Chondrocyte (in vitro differentiated cells): Measurements from ENCODE around the gene APOL3. TPM values are rescaled to one million over a fixed set of nuclear protein-coding genes. Genes with fewer than 3 reads are reported as not detected.
A peak's percentile ranks its signal among the peaks of the same experiment; 100 is the strongest.

Experiments used
- DNase-seq: peaks from one replicate; pipeline ENCODE4 v3.0.0; 2021; ENCODE audit warnings: mixed read lengths, low spot score
- H3K27ac Mint-ChIP-seq: one replicate; pipeline ENCODE4 v1.8.0; 2021; ENCODE audit warnings: mild to moderate bottlenecking, moderate library complexity, mixed read lengths; ENCODE audit not compliant: unreplicated experiment
- H3K27me3 Mint-ChIP-seq: 2 replicates; pipeline ENCODE4 v1.8.0; 2021; ENCODE audit warnings: low read depth, mixed read lengths
- H3K36me3 Mint-ChIP-seq: 2 replicates; pipeline ENCODE4 v1.8.0; 2021; ENCODE audit warnings: low read depth, mixed read lengths
- H3K4me1 Mint-ChIP-seq: 2 replicates; pipeline ENCODE4 v1.8.0; 2021; ENCODE audit warnings: low read depth, mild to moderate bottlenecking, mixed read lengths
- H3K4me3 Mint-ChIP-seq: one replicate; pipeline ENCODE4 v1.8.0; 2021; ENCODE audit warnings: mild to moderate bottlenecking, moderate library complexity, mixed read lengths; ENCODE audit not compliant: unreplicated experiment
- H3K9me3 Mint-ChIP-seq: 2 replicates; pipeline ENCODE4 v1.8.0; 2021; ENCODE audit warnings: low read depth, mixed read lengths
- CTCF ChIP-seq: fragments of 200-600 bp; sonication (generic); IDR thresholded peaks from 2 replicates; pipeline ENCODE4 v1.5.0; 2021; ENCODE audit warnings: antibody characterized with exemption, mild to moderate bottlenecking, moderate library complexity
- total RNA-seq: library from RNA; stranded (reverse); gene quantifications from 3 replicates; pipeline ENCODE4 v1.2.1, GENCODE V29; 2021

The APOL3 gene
- total RNA-seq, 1 donor from 2014 or later, result 2.3 TPM

- peaks cover 13% of the 10 kb centered on the region for H3K4me1 Mint-ChIP-seq
- H3K27me3 Mint-ChIP-seq, result no peaks in the 10 kb centered on the region
- TF ChIP-seq CTCF, result no peak
- H3K36me3 Mint-ChIP-seq, result no peaks in the 10 kb centered on the region
- no peak overlapping the region for H3K27ac Mint-ChIP-seq
- H3K4me3 Mint-ChIP-seq, result no peak overlapping the region
- no peak for DNase-seq
- no peaks in the 10 kb centered on the region for H3K9me3 Mint-ChIP-seq
Observed at GRCh38 chr22:36111316-36111715, 49.2 kb downstream of the APOL3 start.

DNA sequence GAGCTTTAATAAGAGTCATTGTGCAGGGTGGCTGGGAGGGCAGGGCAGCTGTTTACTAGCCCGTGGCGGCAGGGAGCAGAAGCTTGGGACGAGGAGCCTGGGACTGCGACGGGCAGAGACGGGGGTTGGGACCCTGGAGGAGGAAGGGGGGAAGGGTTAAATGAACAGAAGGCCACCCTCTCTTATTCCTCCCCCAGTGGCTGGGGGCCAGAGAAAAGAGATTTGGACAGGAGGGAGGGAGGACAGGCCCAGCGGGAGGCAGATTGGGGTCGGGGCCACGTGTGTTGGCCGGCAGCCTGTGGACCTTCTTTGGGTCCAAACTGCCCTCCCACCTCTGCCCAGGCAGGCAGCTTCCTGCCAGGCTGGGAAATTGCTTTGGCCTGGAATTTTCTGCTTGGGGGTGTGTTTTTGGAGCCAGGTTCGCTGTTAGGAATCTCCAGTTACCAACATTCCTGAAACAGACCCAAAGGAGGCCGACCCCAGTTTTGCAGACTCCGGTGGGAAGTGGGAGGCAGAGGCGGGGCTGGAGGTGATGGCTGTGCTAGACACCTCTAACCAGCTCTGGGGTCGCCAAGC, 50.2 kb downstream of the APOL3 start:
- Mint-ChIP-seq H3K27me3 (no peaks in the 10 kb centered on the region), H3K4me1 (peaks cover 13% of the 10 kb centered on the region), H3K27ac (peak overlapping the region; percentile 75), H3K9me3 (no peaks in the 10 kb centered on the region), H3K36me3 (peaks cover 2% of the 10 kb centered on the region), H3K4me3 (no peak overlapping the region)
- no peak for DNase-seq
- no peak for TF ChIP-seq CTCF

DNA sequence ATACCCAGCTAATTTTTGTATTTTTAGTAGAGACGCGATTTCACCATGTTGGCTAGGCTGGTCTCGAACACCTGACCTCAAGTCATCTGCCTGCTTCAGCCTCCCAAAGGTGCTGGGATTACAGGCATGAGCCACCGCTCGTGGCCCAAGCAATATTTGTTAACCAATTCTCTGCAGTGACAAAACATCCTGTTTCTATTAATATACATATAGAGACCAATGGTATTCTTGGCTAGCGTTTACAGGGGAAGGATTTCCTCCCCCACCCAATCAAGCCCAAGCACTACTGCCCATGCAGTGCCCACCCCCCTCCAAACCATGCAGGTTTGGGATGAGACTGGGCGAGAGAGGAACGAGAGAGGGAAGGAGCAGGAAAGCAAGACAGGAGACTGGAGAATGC, 53.1 kb downstream of the APOL3 start:
- no peaks in the 10 kb centered on the region for H3K27me3 Mint-ChIP-seq
- peak; percentile 5 for DNase-seq
- peaks cover 3% of the 10 kb centered on the region for H3K9me3 Mint-ChIP-seq

DNA sequence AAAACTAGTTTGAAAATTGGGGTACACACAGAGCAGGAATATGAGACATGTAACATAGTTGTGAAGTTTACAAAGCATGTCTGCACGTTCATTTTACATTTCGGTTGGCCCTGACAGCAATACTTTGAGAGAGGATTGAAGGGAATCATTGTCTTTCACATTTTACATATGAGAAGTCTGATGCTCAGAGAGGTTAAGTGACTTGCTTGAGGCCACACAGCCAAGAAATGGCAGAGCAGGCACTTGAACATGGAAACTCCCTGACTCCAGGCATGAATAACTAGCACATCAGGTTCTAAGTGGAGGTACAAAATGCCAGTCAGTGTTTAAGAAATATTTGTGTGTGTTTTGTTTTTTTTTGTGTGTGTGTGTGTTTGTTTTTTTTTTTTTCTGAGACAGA, 53.6 kb downstream of the APOL3 start:
- Mint-ChIP-seq H3K36me3 (peaks cover 2% of the 10 kb centered on the region), H3K4me3 (no peak overlapping the region), H3K27ac (no peak overlapping the region), H3K4me1 (peaks cover 21% of the 10 kb centered on the region), H3K27me3 (no peaks in the 10 kb centered on the region), H3K9me3 (peaks cover 3% of the 10 kb centered on the region)
- no peak for TF ChIP-seq CTCF
- no peak for DNase-seq

More for the DNA sequence above, 53.1 kb downstream of the APOL3 start:
- TF ChIP-seq CTCF, result no peak
- Mint-ChIP-seq H3K27ac (no peak overlapping the region), H3K4me3 (no peak overlapping the region), H3K36me3 (peaks cover 2% of the 10 kb centered on the region), H3K4me1 (peaks cover 21% of the 10 kb centered on the region)

- peak; percentile 5 for DNase-seq
- TF ChIP-seq CTCF, result no peak
- Mint-ChIP-seq H3K36me3 (peaks cover 2% of the 10 kb centered on the region), H3K4me3 (no peak overlapping the region), H3K9me3 (peaks cover 3% of the 10 kb centered on the region), H3K27me3 (no peaks in the 10 kb centered on the region), H3K4me1 (peaks cover 12% of the 10 kb centered on the region), H3K27ac (no peak overlapping the region)
Observed at GRCh38 chr22:36104988-36105387, 55.6 kb downstream of the APOL3 start.
